ENCODE data around the gene TEN1.

TEN1 gene, protein sequence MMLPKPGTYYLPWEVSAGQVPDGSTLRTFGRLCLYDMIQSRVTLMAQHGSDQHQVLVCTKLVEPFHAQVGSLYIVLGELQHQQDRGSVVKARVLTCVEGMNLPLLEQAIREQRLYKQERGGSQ

DNA sequence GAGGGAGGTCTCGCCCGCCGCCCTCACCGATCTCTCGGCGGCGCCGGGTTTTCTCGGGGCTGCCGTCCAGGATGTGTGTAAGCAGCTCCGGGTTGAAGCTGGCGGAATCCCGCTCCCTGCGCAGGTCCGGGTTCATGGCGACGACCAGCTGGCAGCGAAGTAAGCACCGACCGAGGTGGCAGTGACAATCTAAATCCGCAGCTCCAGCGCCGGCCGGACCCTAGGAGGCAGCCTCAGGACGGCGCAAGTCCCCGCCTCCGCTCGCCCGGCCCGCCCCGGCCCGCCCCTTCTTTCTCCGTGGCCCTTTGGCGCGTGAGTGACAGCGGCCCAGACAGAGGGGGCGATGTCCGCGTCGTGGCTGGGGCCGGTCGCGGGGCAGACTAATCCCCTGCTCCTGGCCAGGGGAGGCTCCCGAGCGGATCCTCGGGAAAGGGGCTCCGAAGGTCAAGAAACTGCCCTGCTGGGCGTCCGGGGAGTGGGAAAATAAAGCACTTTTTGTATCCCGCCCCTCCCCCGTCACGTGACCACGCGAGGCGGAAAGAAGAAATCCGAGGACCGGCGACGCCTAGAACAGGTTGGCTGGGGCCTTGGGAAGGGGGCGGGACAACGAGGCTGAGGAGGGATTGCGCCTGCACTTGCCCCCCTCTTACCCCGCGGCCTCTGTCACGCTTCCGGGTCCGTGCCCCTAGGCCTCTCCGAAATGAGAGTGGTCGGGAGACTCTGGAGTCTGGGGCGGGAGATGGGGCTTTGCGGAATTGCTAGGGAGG, at the start of gene TEN1, which contains the start of gene ACOX1:
TEN1 (plus strand) TSS at position 303 of the 767 bp plus-strand sequence. CDS start 6,953 bp downstream, outside the sequence.
ACOX1 (minus strand) TSS at position 229 of the 767 bp plus-strand sequence; CDS start at position 136, 93 bp downstream.
- peaks cover 36% of the 10 kb centered on the region for H3K4me1 ChIP-seq (ENCODE audit: control insufficient read depth, insufficient read depth, low read length)
- H3K36me3 ChIP-seq (ENCODE audit: control insufficient read depth, insufficient read depth, low read length), result peaks cover 16% of the 10 kb centered on the region
- peak within 1 kb of the TSS; percentile 84 for H3K9ac ChIP-seq (ENCODE audit: low read length)
- H3K9me3 ChIP-seq (ENCODE audit: control insufficient read depth, insufficient read depth, low read depth, low read length), result no peaks in the 10 kb centered on the region
- H3K27ac ChIP-seq (ENCODE audit: low read depth, low read length), result peak within 1 kb of the TSS; percentile 76
- H3K27me3 ChIP-seq (ENCODE audit: control insufficient read depth, insufficient read depth, low read length), result no peaks in the 10 kb centered on the region
- peak within 1 kb of the TSS; percentile 90 for H3K4me3 ChIP-seq (ENCODE audit: low read depth, low read length)

DNA sequence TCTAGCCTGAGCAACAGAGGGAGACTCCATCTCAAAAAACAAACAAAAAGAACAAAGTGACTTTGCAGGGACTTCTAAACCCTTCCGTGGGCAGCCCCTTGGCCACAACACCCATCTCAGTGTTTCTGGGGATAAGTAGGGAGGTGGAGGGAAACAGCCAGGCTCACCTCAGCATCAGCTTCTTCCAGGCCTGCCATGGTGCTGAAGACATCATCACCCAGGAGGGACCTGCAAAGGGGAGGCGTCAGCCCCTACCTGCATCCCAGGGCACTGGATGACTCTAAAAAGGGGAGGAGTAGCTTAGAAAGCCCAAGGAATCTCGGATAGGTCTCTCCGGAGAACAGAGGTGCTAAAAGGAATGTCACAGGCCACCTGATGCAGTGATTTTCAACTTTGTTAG, 48.0 kb upstream of the TEN1 start:
- Histone ChIP-seq H3K27me3 (ENCODE audit: control insufficient read depth, insufficient read depth, low read length) (no peaks in the 10 kb centered on the region), H3K4me1 (ENCODE audit: control insufficient read depth, insufficient read depth, low read length) (no peaks in the 10 kb centered on the region), H3K9ac (ENCODE audit: low read length) (no peak overlapping the region), H3K27ac (ENCODE audit: low read depth, low read length) (no peak overlapping the region), H3K36me3 (ENCODE audit: control insufficient read depth, insufficient read depth, low read length) (peaks cover 28% of the 10 kb centered on the region), H3K9me3 (ENCODE audit: control insufficient read depth, insufficient read depth, low read depth, low read length) (no peaks in the 10 kb centered on the region), H3K4me3 (ENCODE audit: low read depth, low read length) (no peak overlapping the region)

DNA sequence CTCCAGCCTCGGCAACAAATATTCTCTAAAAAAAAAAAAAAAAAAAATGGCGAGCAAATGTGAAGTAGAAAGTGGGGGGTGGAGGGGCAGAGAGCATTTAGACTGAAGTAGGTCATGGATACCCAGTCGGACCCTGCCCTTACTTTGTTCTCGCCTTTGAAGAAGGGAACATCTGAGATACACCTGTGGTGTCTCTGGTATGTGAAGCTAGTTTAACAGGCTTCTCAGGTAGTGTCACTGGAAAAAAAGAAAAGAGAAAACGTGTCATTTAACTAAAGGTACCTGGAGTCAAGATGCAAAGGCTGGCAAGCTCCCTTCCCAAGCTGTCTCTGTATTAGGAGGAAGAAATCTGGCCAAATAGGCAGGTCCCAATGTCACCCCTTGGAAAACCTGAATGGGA, 46.2 kb upstream of the TEN1 start:
- peaks cover 17% of the 10 kb centered on the region for H3K36me3 ChIP-seq (ENCODE audit: control insufficient read depth, insufficient read depth, low read length)
- H3K9me3 ChIP-seq (ENCODE audit: control insufficient read depth, insufficient read depth, low read depth, low read length), result no peaks in the 10 kb centered on the region
- H3K4me3 ChIP-seq (ENCODE audit: low read depth, low read length), result no peak overlapping the region
- no peak overlapping the region for H3K9ac ChIP-seq (ENCODE audit: low read length)
- no peaks in the 10 kb centered on the region for H3K4me1 ChIP-seq (ENCODE audit: control insufficient read depth, insufficient read depth, low read length)
- no peaks in the 10 kb centered on the region for H3K27me3 ChIP-seq (ENCODE audit: control insufficient read depth, insufficient read depth, low read length)
- no peak overlapping the region for H3K27ac ChIP-seq (ENCODE audit: low read depth, low read length)

DNA sequence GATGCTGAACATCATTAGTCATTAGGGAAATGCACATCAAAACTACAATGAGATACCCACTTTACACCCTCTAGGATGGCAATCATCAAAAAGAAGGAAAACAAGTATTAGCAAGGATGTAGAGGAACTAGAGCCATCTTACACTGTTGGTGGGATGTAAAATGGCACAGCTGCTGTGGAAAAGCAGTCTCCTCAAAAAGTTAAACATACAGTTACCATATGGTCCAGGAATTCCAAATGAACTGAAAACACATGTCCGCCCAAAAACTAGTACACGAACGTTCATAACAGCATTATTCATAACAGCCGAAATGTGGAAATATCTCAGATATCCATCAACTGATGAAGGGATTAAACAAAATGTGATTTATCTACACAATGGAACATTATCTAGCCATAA, 45.2 kb upstream of the TEN1 start:
- H3K4me1 ChIP-seq (ENCODE audit: control insufficient read depth, insufficient read depth, low read length), result no peaks in the 10 kb centered on the region
- no peaks in the 10 kb centered on the region for H3K9me3 ChIP-seq (ENCODE audit: control insufficient read depth, insufficient read depth, low read depth, low read length)
- peaks cover 16% of the 10 kb centered on the region for H3K36me3 ChIP-seq (ENCODE audit: control insufficient read depth, insufficient read depth, low read length)
- no peaks in the 10 kb centered on the region for H3K27me3 ChIP-seq (ENCODE audit: control insufficient read depth, insufficient read depth, low read length)
- H3K9ac ChIP-seq (ENCODE audit: low read length), result no peak overlapping the region
- H3K27ac ChIP-seq (ENCODE audit: low read depth, low read length), result no peak overlapping the region
- no peak overlapping the region for H3K4me3 ChIP-seq (ENCODE audit: low read depth, low read length)

DNA sequence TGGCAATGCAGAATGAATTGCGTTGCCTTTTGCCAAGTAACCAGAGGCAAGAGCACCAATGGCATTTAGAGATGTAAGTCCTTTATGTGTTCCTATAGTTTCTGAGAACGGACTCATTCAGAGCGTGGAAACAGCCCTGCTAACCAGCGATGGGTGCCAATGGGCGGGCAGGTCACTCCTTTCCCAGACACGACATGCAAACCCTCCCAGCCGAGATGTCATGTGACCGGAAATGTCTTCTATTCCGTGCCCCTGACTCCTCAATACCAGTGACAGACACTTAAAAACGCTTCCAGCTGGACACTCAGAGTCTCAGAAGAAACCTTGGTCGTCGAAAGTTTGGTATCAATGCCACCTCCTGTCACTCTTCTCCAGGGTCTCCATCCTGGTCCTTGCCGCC, 41.4 kb upstream of the TEN1 start:
- peaks cover 6% of the 10 kb centered on the region for H3K36me3 ChIP-seq (ENCODE audit: control insufficient read depth, insufficient read depth, low read length)
- H3K27ac ChIP-seq (ENCODE audit: low read depth, low read length), result no peak overlapping the region
- no peak overlapping the region for H3K4me3 ChIP-seq (ENCODE audit: low read depth, low read length)
- H3K9ac ChIP-seq (ENCODE audit: low read length), result no peak overlapping the region
- H3K9me3 ChIP-seq (ENCODE audit: control insufficient read depth, insufficient read depth, low read depth, low read length), result no peaks in the 10 kb centered on the region
- H3K27me3 ChIP-seq (ENCODE audit: control insufficient read depth, insufficient read depth, low read length), result no peaks in the 10 kb centered on the region
- H3K4me1 ChIP-seq (ENCODE audit: control insufficient read depth, insufficient read depth, low read length), result peaks cover 4% of the 10 kb centered on the region; the same call in 1 of the 2 replicates

GRCh38 chr17:75940727-75941441, 38.2 kb upstream of the TEN1 start, which contains the start of gene FBF1:
FBF1 (minus strand) TSS chr17:75941042; CDS start chr17:75938149, 2,893 bp downstream.
- H3K4me1 ChIP-seq (ENCODE audit: control insufficient read depth, insufficient read depth, low read length), result peaks cover 4% of the 10 kb centered on the region; the same call in 1 of the 2 replicates
- peak within 1 kb of the TSS; percentile 70; the same call in 1 of the 2 replicates for H3K27ac ChIP-seq (ENCODE audit: low read depth, low read length)
- H3K27me3 ChIP-seq (ENCODE audit: control insufficient read depth, insufficient read depth, low read length), result no peaks in the 10 kb centered on the region
- peak within 1 kb of the TSS; percentile 84 for H3K9ac ChIP-seq (ENCODE audit: low read length)
- H3K36me3 ChIP-seq (ENCODE audit: control insufficient read depth, insufficient read depth, low read length), result peaks cover 12% of the 10 kb centered on the region
- peak within 1 kb of the TSS; percentile 81 for H3K4me3 ChIP-seq (ENCODE audit: low read depth, low read length)
- no peaks in the 10 kb centered on the region for H3K9me3 ChIP-seq (ENCODE audit: control insufficient read depth, insufficient read depth, low read depth, low read length)

DNA sequence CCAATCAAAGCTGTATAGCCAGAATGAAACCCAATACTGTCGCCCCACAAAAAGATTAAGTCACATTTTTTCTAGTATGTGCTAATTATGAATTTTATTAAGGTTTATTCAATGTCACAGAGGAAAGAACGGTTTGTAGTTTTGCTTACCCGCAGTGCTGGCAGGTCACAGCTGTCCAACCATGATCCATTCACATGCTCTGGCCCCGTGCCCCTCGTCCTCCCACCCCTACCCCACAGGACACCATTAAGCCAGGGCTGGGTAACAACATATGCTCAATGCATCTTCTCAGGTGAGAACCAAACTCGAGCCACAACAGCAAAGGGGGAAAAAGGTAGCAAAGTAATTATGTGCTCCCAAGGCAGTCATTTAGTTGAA, 37.6 kb upstream of the TEN1 start:
- H3K27ac ChIP-seq (ENCODE audit: low read depth, low read length), result no peak overlapping the region
- no peaks in the 10 kb centered on the region for H3K9me3 ChIP-seq (ENCODE audit: control insufficient read depth, insufficient read depth, low read depth, low read length)
- H3K27me3 ChIP-seq (ENCODE audit: control insufficient read depth, insufficient read depth, low read length), result no peaks in the 10 kb centered on the region
- peaks cover 18% of the 10 kb centered on the region for H3K36me3 ChIP-seq (ENCODE audit: control insufficient read depth, insufficient read depth, low read length)
- H3K4me3 ChIP-seq (ENCODE audit: low read depth, low read length), result peak overlapping the region; percentile 81
- peaks cover 4% of the 10 kb centered on the region; the same call in 1 of the 2 replicates for H3K4me1 ChIP-seq (ENCODE audit: control insufficient read depth, insufficient read depth, low read length)
- no peak overlapping the region for H3K9ac ChIP-seq (ENCODE audit: low read length)

DNA sequence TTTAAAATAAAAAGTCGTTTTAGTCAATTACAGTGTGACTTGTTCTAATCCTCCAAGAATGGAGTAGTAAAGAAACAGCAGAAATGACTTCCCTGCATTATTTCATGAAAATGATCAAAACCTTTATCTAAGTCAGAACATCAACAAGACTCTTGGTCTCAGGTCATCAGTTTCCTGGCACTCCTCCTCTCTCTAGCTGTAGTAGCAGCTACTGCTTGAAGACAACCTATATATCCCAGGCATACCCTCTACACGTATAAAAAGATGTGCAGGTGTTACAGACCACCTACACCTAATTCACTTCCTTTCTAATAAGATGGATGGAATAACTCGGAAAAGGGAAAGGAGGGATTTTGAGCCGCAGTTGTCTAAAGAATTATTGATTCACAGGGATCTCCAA, 36.6 kb upstream of the TEN1 start:
- peaks cover 25% of the 10 kb centered on the region for H3K36me3 ChIP-seq (ENCODE audit: control insufficient read depth, insufficient read depth, low read length)
- no peak overlapping the region for H3K4me3 ChIP-seq (ENCODE audit: low read depth, low read length)

GRCh38 chr17:75943491-75943890, 35.5 kb upstream of the TEN1 start:
- Histone ChIP-seq H3K9ac (ENCODE audit: low read length) (no peak overlapping the region), H3K4me1 (ENCODE audit: control insufficient read depth, insufficient read depth, low read length) (peaks cover 4% of the 10 kb centered on the region; the same call in 1 of the 2 replicates), H3K27me3 (ENCODE audit: control insufficient read depth, insufficient read depth, low read length) (no peaks in the 10 kb centered on the region), H3K27ac (ENCODE audit: low read depth, low read length) (no peak overlapping the region), H3K4me3 (ENCODE audit: low read depth, low read length) (no peak overlapping the region), H3K9me3 (ENCODE audit: control insufficient read depth, insufficient read depth, low read depth, low read length) (no peaks in the 10 kb centered on the region), H3K36me3 (ENCODE audit: control insufficient read depth, insufficient read depth, low read length) (peaks cover 35% of the 10 kb centered on the region)

More for the DNA sequence above, 36.6 kb upstream of the TEN1 start:
- H3K9me3 ChIP-seq (ENCODE audit: control insufficient read depth, insufficient read depth, low read depth, low read length), result no peaks in the 10 kb centered on the region
- H3K9ac ChIP-seq (ENCODE audit: low read length), result no peak overlapping the region
- H3K4me1 ChIP-seq (ENCODE audit: control insufficient read depth, insufficient read depth, low read length), result peaks cover 4% of the 10 kb centered on the region; the same call in 1 of the 2 replicates
- H3K27ac ChIP-seq (ENCODE audit: low read depth, low read length), result no peak overlapping the region
- no peaks in the 10 kb centered on the region for H3K27me3 ChIP-seq (ENCODE audit: control insufficient read depth, insufficient read depth, low read length)

GRCh38 chr17:75945211-75945610, 33.8 kb upstream of the TEN1 start:
- peaks cover 4% of the 10 kb centered on the region; the same call in 1 of the 2 replicates for H3K4me1 ChIP-seq (ENCODE audit: control insufficient read depth, insufficient read depth, low read length)
- no peak overlapping the region for H3K9ac ChIP-seq (ENCODE audit: low read length)
- peaks cover 48% of the 10 kb centered on the region for H3K36me3 ChIP-seq (ENCODE audit: control insufficient read depth, insufficient read depth, low read length)
- no peaks in the 10 kb centered on the region for H3K27me3 ChIP-seq (ENCODE audit: control insufficient read depth, insufficient read depth, low read length)
- no peak overlapping the region for H3K27ac ChIP-seq (ENCODE audit: low read depth, low read length)
- no peaks in the 10 kb centered on the region for H3K9me3 ChIP-seq (ENCODE audit: control insufficient read depth, insufficient read depth, low read depth, low read length)
- no peak overlapping the region for H3K4me3 ChIP-seq (ENCODE audit: low read depth, low read length)

DNA sequence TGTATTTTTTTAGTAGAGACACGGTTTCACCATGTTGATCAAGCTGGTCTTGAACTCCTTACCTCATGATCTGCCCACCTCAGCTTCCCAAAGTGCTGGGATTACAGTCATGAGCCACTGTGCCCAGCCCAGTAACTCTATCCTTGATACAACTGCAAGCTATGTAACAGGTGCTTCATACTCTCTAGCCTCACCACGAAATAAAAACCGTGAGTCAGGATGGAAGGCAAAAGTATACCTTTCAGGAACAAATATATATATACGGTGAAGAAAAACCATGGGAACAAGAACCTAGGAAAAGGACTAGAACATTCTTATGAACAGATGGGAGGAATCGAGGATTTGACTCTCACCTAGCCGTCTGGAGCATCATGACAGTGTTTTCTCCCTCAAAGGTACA, 28.6 kb upstream of the TEN1 start:
- Histone ChIP-seq H3K36me3 (ENCODE audit: control insufficient read depth, insufficient read depth, low read length) (peaks cover 79% of the 10 kb centered on the region), H3K4me3 (ENCODE audit: low read depth, low read length) (no peak overlapping the region), H3K27ac (ENCODE audit: low read depth, low read length) (no peak overlapping the region), H3K27me3 (ENCODE audit: control insufficient read depth, insufficient read depth, low read length) (no peaks in the 10 kb centered on the region), H3K4me1 (ENCODE audit: control insufficient read depth, insufficient read depth, low read length) (no peaks in the 10 kb centered on the region), H3K9ac (ENCODE audit: low read length) (no peak overlapping the region), H3K9me3 (ENCODE audit: control insufficient read depth, insufficient read depth, low read depth, low read length) (no peaks in the 10 kb centered on the region)

Data from HUES6 (cell line).